MCF 10A (cell line): ENCODE results near the gene PHF5A. TPM values are rescaled to one million over a fixed set of nuclear protein-coding genes. Genes with fewer than 3 reads are reported as not detected.

Experiments used
- BruUV-seq: library from RNA; stranded (reverse); fragments of 400-500 nt; replicated peaks from 2 replicates; lab custom pipeline; 2021; lab: Mats Ljungman, UMichigan
- CTCF ChIA-PET: fragments of 300-600 bp; sonication (Branson Sonifier 250); formaldehyde crosslinking; extraction: SDS; loops from one replicate; lab custom pipeline; 2021; ENCODE audit warnings: antibody characterized with exemption, inconsistent platforms; lab: Yijun Ruan, JAX
- POLR2A ChIA-PET: fragments of 300-600, 350-650 bp; sonication (Branson Sonifier 250); formaldehyde crosslinking; extraction: SDS; loops from one replicate; lab custom pipeline; 2020; ENCODE audit warnings: antibody characterized with exemption, inconsistent platforms; lab: Yijun Ruan, JAX
- DNase-seq: peaks from one replicate; pipeline ENCODE4 v3.0.0-alpha.2; 2018; ENCODE audit not compliant: unreplicated experiment
- H3K27ac Mint-ChIP-seq: one replicate; pipeline ENCODE4 v1.8.0; 2022; ENCODE audit warnings: mild to moderate bottlenecking, low read depth, mixed read lengths; ENCODE audit not compliant: unreplicated experiment
- H3K27me3 Mint-ChIP-seq: one replicate; pipeline ENCODE4 v1.8.0; 2022; ENCODE audit warnings: mixed read lengths; ENCODE audit not compliant: insufficient read depth, unreplicated experiment
- H3K36me3 Mint-ChIP-seq: one replicate; pipeline ENCODE4 v1.8.0; 2022; ENCODE audit warnings: mild to moderate bottlenecking, moderate library complexity, mixed read lengths; ENCODE audit not compliant: insufficient read depth, unreplicated experiment
- H3K4me1 Mint-ChIP-seq: one replicate; pipeline ENCODE4 v1.8.0; 2022; ENCODE audit warnings: mixed read lengths; ENCODE audit not compliant: insufficient read depth, unreplicated experiment
- H3K4me3 Mint-ChIP-seq: one replicate; pipeline ENCODE4 v1.8.0; 2022; ENCODE audit warnings: mild to moderate bottlenecking, moderate library complexity, mixed read lengths; ENCODE audit not compliant: unreplicated experiment
- H3K9me3 Mint-ChIP-seq: one replicate; pipeline ENCODE4 v1.8.0; 2022; ENCODE audit warnings: mixed read lengths; ENCODE audit not compliant: unreplicated experiment
- CTCF ChIP-seq: fragments of 200-600 bp; IDR thresholded peaks from one replicate; pipeline ENCODE4 v1.8.0; 2022; ENCODE audit warnings: antibody characterized with exemption, mild to moderate bottlenecking; ENCODE audit not compliant: unreplicated experiment
- intact Hi-C: fragments of 100-400 bp; cut with micrococcal nuclease; formaldehyde crosslinking; loops from 2 replicates; pipeline ENCODE4 v1.14.1; 2022
- total RNA-seq: library from RNA; stranded (reverse); gene quantifications from 2 replicates; pipeline ENCODE4 v1.2.3, GENCODE V29; 2022

PHF5A gene
- total RNA-seq, 1 experiment from 2014 or later, result 62.3 TPM

DNA sequence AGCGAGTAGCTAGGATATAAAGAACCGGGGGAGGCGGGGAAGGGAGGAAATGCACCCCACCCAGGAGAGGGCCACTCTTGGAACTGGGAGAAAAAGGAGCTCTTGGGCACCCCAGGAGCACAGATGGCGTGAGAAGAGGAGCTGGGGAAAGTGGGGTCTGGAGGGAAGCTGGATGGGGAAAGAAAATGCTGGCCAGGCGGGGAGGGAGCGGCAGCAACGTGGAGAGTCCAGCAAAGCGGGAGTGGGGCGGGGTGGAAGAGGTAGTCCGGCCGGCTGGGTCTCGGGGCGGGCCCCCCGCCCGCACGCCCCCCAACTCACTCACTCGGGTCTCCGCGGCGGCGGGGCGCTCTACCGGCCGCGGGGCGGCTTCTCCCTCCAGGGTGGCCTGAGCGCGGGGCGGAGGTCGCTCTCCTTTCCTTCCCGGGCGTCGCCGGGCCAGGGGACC lies 22.4 kb downstream of the PHF5A start:
- H3K36me3 Mint-ChIP-seq, result peaks cover 52% of the 10 kb centered on the region

GRCh38 chr22:41445129-41446056 lies 23.1 kb downstream of the PHF5A start:
- intact Hi-C loops, result no loop called here
- Mint-ChIP-seq H3K27me3 (no peaks in the 10 kb centered on the region), H3K27ac (peak overlapping the region; percentile 97), H3K4me1 (peaks cover 11% of the 10 kb centered on the region), H3K36me3 (peaks cover 48% of the 10 kb centered on the region), H3K9me3 (no peaks in the 10 kb centered on the region), H3K4me3 (peak overlapping the region; percentile 96)
- ChIA-PET CTCF (interaction anchor here (0.6 to 1.7 kb wide), 8 partner anchors 44 to 351 kb away, joined by 3 to 9 read pairs (median 4); no protein-coding TSS in a partner anchor), POLR2A (interaction anchor here (0.7 to 9.4 kb wide), 19 partner anchors 9 to 588 kb away, joined by 3 to 302 read pairs (median 5); partner anchors contain the start of genes ACO2, PHF5A, RANGAP1 and TEF)
- DNase-seq, result peak; percentile 47
- BruUV-seq, result TSS peak; percentile 40
- TF ChIP-seq CTCF, result no peak

More for the DNA sequence above, 22.4 kb downstream of the PHF5A start:
- Mint-ChIP-seq H3K9me3 (no peaks in the 10 kb centered on the region), H3K4me3 (peak overlapping the region; percentile 96), H3K27ac (peak overlapping the region; percentile 97), H3K4me1 (peaks cover 11% of the 10 kb centered on the region), H3K27me3 (no peaks in the 10 kb centered on the region)
- DNase-seq, result peak; percentile 26
- TF ChIP-seq CTCF, result no peak
- intact Hi-C loops, result no loop called here
- ChIA-PET POLR2A (interaction anchor here (0.6 to 9.4 kb wide), 32 partner anchors 9 to 1333 kb away, joined by 3 to 302 read pairs (median 4); partner anchors contain the start of genes ACO2, DESI1, PHF5A and PMM1), CTCF (interaction anchor here (0.6 to 1.7 kb wide), 7 partner anchors 44 to 352 kb away, joined by 3 to 9 read pairs (median 4); no protein-coding TSS in a partner anchor)
- no TSS peak for BruUV-seq

DNA sequence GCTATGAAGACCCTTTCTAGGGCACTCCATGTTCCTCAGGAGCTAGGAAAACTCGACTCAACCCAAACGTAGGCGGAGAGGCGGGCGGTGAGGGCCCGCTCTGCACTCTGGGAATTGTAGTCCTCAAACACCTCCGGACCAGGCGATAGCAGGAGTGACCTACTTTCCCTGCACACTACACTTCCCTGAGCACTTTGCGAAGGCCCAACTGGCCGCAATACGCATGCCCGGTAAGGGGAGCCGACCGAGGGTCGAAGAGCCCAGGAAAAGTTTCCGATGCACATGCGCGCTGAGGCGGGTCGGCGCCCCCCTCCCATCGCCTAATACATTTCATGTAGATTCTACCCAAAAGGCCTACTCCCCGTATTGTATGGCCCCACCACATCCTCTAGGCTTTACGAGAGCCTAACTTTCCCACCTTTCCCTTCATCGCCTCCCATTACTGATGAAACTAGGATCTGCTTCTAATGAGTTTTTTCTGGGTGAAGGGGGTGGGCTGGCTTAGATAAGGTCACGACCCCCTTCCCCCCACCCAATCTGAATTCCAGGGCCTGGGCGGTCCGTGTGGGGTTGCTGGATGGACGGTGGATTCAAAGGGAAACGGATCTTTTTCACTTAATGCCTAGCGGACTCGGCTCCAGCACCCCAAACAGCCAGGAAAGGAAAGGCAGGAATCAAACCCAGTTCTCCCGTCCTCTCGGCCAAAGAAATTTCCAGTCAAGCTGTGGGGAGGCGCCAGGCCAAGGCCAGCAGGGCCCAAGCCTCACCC lies 23.9 kb downstream of the PHF5A start:
- intact Hi-C loops, result no loop called here
- CTCF ChIA-PET, result interaction anchor here (0.6 to 1.2 kb wide), 3 partner anchors 64 to 263 kb away, joined by 3 read pairs; no protein-coding TSS in a partner anchor
- POLR2A ChIA-PET, result interaction anchor here (0.7 to 9.4 kb wide), 19 partner anchors 16 to 587 kb away, joined by 3 to 302 read pairs (median 4); partner anchors contain the start of genes ACO2, PHF5A, RANGAP1 and TEF

More for the DNA sequence above, 23.9 kb downstream of the PHF5A start:
- Mint-ChIP-seq H3K27ac (peak overlapping the region; percentile 97), H3K36me3 (peaks cover 53% of the 10 kb centered on the region), H3K4me3 (peak overlapping the region; percentile 96), H3K4me1 (peaks cover 11% of the 10 kb centered on the region), H3K9me3 (no peaks in the 10 kb centered on the region), H3K27me3 (no peaks in the 10 kb centered on the region)
- no TSS peak for BruUV-seq
- no peak for TF ChIP-seq CTCF
- peak; percentile 95 for DNase-seq
